ENCODE data around the gene CENPA. TPM values are rescaled to one million over a fixed set of nuclear protein-coding genes. Genes with fewer than 3 reads are reported as not detected.
"Not testable (repeated sequence)": the region's sequence is repeated elsewhere in the genome, so short reads cannot be mapped to it uniquely, and the experiment has no call there.

Gene CENPA
- total RNA-seq, 1 donor from 2014 or later = 29.5 TPM

DNA sequence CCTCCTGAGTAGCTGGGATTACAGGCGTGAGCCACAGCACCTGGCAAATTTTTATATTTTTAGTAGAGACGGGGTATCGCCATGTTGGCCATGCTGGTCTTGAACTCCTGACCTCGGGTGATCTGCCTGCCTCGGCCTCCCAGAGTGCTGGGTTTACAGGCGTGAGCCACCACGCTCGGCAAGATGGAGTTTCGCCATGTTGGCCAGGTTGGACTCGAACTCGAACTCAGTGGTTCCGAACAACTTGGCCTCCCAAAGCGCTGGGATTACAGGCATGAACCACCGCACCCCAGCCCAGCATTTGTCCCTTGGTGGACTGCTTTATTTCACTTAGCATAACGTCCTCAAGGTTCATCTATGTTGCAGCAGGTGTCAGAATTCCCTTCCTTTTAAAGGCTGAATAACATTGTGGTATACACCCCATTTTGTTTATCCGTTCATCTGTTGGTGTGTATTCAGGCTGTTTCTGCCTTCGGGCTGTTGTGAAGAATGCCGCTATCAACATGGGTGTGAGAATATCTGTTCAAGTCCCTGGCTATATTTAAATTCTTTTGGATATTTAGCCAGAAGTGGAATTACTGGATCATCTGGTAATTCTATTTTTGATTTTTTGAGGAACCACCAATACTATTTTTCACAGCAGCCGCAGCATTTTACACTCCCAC lies 1.2 kb upstream of the CENPA start:
- intact Hi-C loops (cut with micrococcal nuclease) = loop anchor here (1.0 to 5.0 kb wide), 10 partner anchors 12 to 751 kb away; partner anchors contain the start of genes AGBL5, ATRAID, GTF3C2 and NRBP1

GRCh38 chr2:26786207-26787028 lies 562 bp downstream of the CENPA start:
- intact Hi-C loops (cut with micrococcal nuclease) = loop anchor here (2.0 to 5.0 kb wide), 5 partner anchors 246 to 536 kb away; partner anchors contain the start of genes AGBL5, ATRAID, MPV17 and SLC5A6

DNA sequence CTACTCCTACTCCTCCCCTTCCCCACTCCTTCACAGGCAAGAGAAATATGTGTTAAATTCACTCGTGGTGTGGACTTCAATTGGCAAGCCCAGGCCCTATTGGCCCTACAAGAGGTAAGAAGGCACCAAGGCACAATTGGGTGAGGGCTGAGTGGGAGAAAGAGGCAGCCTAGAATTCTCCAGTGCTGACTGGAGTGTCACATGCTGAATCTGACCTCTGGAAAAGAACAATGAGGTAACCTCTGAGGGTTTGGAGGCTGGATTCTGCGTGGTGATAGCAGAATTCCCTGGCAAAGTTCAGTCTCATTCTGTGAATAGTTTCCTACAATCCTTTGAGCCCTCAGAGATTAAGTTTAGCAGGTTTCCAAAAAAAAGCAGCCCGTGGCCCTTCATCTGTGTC lies 6.9 kb downstream of the CENPA start:
- intact Hi-C loops (cut with micrococcal nuclease) = no loop called here

DNA sequence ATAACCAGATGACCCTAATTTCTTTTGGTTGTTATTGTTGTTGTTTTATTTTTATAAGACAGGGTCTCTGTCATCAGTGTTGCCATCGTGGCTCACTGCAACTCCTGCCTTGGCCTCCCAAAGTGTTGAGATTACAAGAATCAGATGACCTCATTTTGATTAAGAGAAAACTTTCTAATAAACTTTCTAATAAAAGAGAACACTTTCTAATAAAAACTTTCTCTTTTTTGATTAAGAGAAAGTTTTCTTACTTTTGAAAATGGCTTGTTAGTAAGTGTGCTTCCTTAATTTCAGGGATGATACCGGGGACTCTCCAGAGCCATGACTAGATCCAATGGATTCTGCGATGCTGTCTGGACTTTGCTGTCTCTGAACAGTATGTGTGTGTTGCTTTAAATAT lies 7.7 kb downstream of the CENPA start:
- intact Hi-C loops (cut with micrococcal nuclease) = no loop called here

DNA sequence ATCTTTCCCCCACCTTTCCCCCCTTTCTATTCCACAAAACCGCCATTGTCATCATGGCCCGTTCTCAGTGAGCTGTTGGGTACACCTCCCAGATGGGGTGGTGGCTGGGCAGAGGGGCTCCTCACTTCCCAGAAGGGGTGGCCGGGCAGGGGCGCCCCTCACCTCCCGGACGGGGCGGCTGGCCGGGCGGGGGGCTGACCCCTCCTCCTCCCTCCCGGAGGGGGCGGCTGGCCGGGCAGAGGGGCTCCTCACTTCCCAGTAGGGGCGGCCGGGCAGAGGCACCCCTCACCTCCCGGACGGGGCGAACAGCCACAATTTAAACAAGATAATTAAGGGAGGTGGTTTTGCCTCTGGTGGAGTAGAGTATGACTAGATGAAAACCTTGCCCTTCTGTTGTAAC lies 9.3 kb downstream of the CENPA start:
- intact Hi-C loops (cut with micrococcal nuclease) = not testable (repeated sequence)

- intact Hi-C loops (cut with micrococcal nuclease) = no loop called here
Observed at GRCh38 chr2:26801328-26801727, 15.5 kb downstream of the CENPA start.

DNA sequence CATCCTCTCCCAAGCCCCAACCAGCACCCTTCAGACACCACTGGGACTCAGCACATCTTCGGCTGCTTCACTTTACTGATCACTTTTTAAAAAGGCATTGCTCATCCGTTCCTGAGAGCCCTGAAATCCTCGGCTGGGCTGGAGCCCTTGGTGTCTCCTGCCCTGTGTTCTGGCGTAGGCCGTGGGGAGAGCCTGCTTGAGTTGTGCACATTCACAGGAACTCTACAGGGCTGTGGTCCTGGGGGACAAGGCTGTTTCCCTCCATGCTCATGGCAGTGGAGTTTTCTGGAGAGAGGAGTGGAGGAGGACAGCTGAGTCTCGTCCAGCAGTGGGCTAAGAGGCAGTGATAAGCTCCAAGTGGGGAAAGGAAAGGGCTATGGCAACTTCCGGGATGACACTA lies 15.9 kb downstream of the CENPA start:
- intact Hi-C loops (cut with micrococcal nuclease) = no loop called here

DNA sequence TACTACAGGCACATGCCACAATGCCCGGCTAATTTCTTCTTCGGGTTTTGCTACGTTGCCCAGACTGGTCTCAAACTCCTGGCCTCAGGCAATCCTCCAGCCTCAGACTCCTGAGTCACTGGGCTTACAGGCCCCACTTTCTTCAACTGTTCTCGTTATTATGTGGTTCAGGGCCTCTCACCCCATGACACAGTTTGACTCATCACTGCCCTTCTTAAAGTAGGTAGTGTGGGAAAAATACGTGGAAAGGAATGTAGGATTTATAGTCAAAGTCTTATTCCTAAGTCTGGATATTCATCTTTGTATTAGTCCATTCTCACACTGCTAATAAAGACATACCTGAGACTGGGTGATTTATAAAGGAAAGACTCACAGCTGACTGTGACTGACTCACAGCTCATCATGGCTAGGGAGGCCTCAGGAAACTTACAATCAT lies 19.4 kb downstream of the CENPA start:
- intact Hi-C loops (cut with micrococcal nuclease) = no loop called here

DNA sequence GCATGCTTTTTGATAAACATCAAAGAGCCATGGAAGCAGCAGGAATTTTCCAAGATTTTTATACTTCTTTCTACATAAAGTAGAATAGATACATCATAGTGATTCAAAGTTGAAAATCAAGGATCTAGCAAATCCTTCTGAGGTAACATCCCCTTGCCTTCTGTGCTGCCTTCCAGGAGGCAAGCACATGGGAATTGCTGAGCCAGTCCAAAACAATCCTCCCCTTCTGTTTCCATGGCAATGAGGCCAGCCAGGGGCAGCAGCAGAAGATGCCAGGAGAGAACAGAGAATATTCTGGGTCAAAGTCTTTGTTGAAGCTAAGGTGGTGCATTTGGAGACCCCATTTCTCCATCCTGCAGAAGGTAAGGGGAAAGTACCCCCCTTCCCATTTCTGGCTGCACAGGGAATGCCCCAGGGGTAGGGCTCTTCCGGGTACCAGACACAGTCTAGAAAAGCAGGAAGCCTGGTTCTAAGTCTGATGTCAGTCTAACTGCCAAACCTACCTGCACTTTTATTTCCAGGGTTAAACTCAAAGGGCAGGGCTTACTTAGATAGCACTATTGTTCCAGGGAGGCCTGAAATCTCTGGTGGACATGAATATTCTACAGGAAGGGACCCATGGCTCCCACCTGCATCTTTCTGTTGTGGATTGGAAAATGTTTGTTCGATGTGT lies 22.1 kb downstream of the CENPA start:
- intact Hi-C loops (cut with micrococcal nuclease) = no loop called here

GRCh38 chr2:26809211-26809610 lies 23.4 kb downstream of the CENPA start:
- intact Hi-C loops (cut with micrococcal nuclease) = no loop called here

GRCh38 chr2:26809876-26810577 lies 24.2 kb downstream of the CENPA start:
- intact Hi-C loops (cut with micrococcal nuclease) = no loop called here

DNA sequence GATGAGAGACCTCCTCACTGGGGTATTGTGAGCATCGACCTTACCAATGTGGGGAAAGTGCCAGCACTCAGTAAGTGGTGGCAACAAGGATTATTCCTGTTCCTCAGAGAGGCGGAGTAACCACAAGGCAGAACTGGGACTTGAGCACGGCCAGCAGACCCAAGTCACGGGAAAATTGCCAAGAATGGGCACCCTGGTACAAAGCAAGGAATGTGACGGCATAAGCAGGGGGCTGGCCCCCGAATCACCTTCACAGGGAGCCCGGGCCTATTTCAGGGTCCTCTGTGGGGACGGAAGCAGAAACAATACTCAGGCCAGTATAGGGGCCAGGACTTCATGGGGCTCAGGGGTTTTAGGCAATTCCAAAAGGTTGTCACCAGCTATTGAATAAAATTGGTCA lies 25.4 kb downstream of the CENPA start:
- intact Hi-C loops (cut with micrococcal nuclease) = no loop called here

- intact Hi-C loops (cut with micrococcal nuclease) = no loop called here
Observed at GRCh38 chr2:26811791-26812694, 26.2 kb downstream of the CENPA start.

DNA sequence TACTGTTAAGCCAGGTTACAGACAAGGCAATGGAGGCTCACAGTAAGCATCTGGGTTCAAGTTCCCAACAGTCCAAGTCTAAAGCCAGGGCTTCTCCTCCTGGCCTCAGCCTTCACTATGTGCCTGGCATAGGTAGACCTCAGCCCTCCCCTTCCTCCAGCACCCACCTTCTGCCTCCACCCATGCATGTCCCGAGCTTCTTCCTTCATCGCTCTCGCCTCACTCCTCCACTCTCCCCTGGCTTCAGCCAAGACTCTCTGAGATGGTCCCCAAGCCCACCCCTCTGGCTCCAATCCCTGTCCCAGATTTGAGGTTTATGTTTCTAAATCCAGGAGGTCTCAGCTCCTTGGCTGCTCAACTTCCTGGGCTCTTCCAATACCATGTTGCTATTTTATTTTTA lies 26.9 kb downstream of the CENPA start:
- intact Hi-C loops (cut with micrococcal nuclease) = no loop called here

DNA sequence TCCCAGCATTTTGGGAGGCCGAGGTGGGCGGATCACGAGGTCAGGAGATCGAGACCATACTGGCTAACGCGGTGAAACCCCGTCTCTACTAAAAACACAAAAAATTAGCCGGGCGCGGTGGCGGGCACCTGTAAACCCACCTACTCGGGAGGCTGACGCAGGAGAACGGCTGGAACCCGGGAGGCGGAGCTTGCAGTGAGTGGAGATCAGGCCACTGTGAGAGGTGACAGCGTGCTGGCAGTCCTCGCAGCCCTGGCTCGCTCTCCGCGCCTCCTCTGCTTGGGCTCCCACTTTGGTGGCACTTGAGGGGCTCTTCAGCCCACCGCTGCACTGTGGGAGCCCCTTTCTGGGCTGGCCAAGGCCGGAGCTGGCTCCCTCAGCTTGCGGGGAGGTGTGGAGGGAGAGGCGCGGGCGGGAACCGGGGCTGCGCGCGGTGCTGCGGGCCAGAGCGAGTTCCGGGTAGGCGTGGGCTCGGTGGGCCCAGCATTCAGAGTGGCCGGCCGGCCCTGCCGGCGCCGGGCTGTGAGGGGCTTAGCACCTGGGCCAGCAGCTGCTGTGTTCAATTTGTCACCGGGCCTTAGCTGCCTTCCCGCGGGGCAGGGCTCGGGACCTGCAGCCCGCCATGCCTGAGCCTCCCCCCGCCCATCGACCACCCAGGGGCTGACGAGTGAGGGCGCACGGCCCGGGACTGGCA lies 28.4 kb downstream of the CENPA start:
- intact Hi-C loops (cut with micrococcal nuclease) = not testable (repeated sequence)

GRCh38 chr2:26816893-26817292 lies 31.0 kb downstream of the CENPA start:
- intact Hi-C loops (cut with micrococcal nuclease) = no loop called here

- intact Hi-C loops (cut with micrococcal nuclease) = no loop called here
Observed at GRCh38 chr2:26818255-26818654, 32.4 kb downstream of the CENPA start.

GRCh38 chr2:26818972-26819371 lies 33.1 kb downstream of the CENPA start:
- intact Hi-C loops (cut with micrococcal nuclease) = no loop called here

DNA sequence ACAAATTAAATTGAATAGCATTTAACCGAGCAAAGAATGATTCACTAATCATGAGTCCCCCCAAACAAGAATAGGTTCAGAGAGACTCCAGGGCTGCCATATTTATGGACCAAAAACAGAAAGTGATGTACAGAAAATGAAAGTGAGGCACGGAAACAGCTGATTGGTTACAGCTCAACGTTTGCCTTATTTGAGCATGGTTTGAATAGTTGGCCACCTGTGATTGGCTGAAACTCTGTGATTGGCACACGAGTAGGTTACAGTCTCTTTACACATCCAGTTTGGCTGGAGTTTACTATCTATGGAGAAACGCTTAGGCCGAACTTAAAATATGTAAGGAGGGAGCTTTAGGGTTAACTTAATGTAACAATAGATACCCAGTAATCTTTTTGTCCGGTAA lies 35.1 kb downstream of the CENPA start:
- intact Hi-C loops (cut with micrococcal nuclease) = no loop called here

- intact Hi-C loops (cut with micrococcal nuclease) = no loop called here
Observed at GRCh38 chr2:26822877-26823276, 37.0 kb downstream of the CENPA start.
